K562 (cell line): Measurements from ENCODE around the gene CXXC1. TPM values are rescaled to one million over a fixed set of nuclear protein-coding genes. Genes with fewer than 3 reads are reported as not detected.

Source experiments
- ATF7 ChIP-seq: fragments of 450-650 bp; IDR thresholded peaks from 2 replicates; pipeline ENCODE4 v1.7.1; 2014; ENCODE audit warnings: mild to moderate bottlenecking, moderate library complexity
- BRF1 ChIP-seq: IDR thresholded peaks from 3 replicates; pipeline ENCODE4 v1.6.1; 2011; ENCODE audit warnings: borderline replicate concordance, mild to moderate bottlenecking; ENCODE audit not compliant: insufficient read length; ENCODE audit errors: extremely low read depth
- CEBPB ChIP-seq: fragments of 450-650 bp; IDR thresholded peaks from 2 replicates; pipeline ENCODE4 v1.6.1; 2016; ENCODE audit warnings: missing genetic modification characterization, missing compliant biosample characterization
- CSDE1 ChIP-seq, 2 experiments: fragments of 450-650 bp; IDR thresholded peaks; 2 replicates each; pipeline ENCODE4 v1.6.1; 2016; ENCODE audit warnings: mild to moderate bottlenecking in 1 of 2
- EP300 ChIP-seq: IDR thresholded peaks from 2 replicates; pipeline ENCODE4 v1.6.1; 2012; ENCODE audit warnings: low read length, improper control_type of control experiment
- HLTF ChIP-seq: fragments of 450-650 bp; IDR thresholded peaks from 2 replicates; pipeline ENCODE4 v1.6.1; 2016
- LCOR ChIP-seq: sonication (generic); formaldehyde crosslinking; IDR thresholded peaks from 2 replicates; pipeline ENCODE4 v1.8.0; 2022; ENCODE audit warnings: mild to moderate bottlenecking, missing genetic modification reagents
- MAZ ChIP-seq, 2 experiments: fragments of 450-650 bp in 1 of 2; sonication (generic) in 1 of 2; formaldehyde crosslinking; IDR thresholded peaks in 1 of 2; conservative IDR thresholded peaks in 1 of 2; 2 replicates each; pipeline versions ENCODE4 v1.4.0 to v1.5.0; 2020; ENCODE audit warnings: mild to moderate bottlenecking in 1 of 2, missing genetic modification reagents in 1 of 2
- MYBL2 ChIP-seq, 2 experiments: fragments of 450-650 bp in 1 of 2; sonication (generic) in 1 of 2; formaldehyde crosslinking in 1 of 2; IDR thresholded peaks; 2 replicates each; pipeline versions ENCODE4 v1.6.1 to v1.8.1; 2017 to 2022; ENCODE audit warnings: borderline replicate concordance in 1 of 2, inconsistent platforms in 1 of 2, low read depth in 1 of 2, mild to moderate bottlenecking in 1 of 2, missing genetic modification reagents in 1 of 2, moderate library complexity in 1 of 2
- NUFIP1 ChIP-seq: fragments of 450-650 bp; IDR thresholded peaks from 2 replicates; pipeline ENCODE4 v1.6.1; 2018; ENCODE audit not compliant: partially characterized antibody
- STAT5A ChIP-seq: IDR thresholded peaks from 2 replicates; pipeline ENCODE4 v1.6.1; 2012; ENCODE audit warnings: low read length, inconsistent platforms, borderline replicate concordance
- SUPT5H ChIP-seq: fragments of 450-650 bp; IDR thresholded peaks from 2 replicates; pipeline ENCODE4 v1.6.1; 2016
- TAF9B ChIP-seq: fragments of 450-650 bp; IDR thresholded peaks from 2 replicates; pipeline ENCODE4 v1.6.1; 2018; ENCODE audit warnings: mild to moderate bottlenecking; ENCODE audit not compliant: partially characterized antibody
- TARDBP ChIP-seq: fragments of 450-650 bp; IDR thresholded peaks from 2 replicates; pipeline ENCODE4 v1.6.1; 2016
- TRIM24 ChIP-seq, 2 experiments: fragments of 450-650 bp; IDR thresholded peaks; 2 replicates each; pipeline ENCODE4 v1.6.1; 2016
- ZNF184 ChIP-seq: sonication (generic); formaldehyde crosslinking; IDR thresholded peaks from 2 replicates; pipeline ENCODE4 v1.5.0; 2020; ENCODE audit warnings: missing genetic modification reagents
- ZNF224 ChIP-seq: sonication (generic); formaldehyde crosslinking; IDR thresholded peaks from 2 replicates; pipeline ENCODE4 v1.8.0; 2022; ENCODE audit warnings: mild to moderate bottlenecking, missing genetic modification reagents
- ZNF444 ChIP-seq: fragments of 250-450 bp; sonication (Bioruptor Pico); IDR thresholded peaks from 2 replicates; pipeline ENCODE4 v1.4.0; 2020; ENCODE audit warnings: mild to moderate bottlenecking, moderate library complexity
- polyA plus RNA-seq, 8 experiments: library from polyadenylated mRNA; depleted of rRNA in 4 of 8; stranded (reverse) in 5 of 8; unstranded in 3 of 8; fragments of >200 nt; fragmentation: Nextera tagmentation in 2 of 8; fragmentation: Illumina TruSeq in 1 of 8; extraction: Ambion mirVana in 2 of 8; extraction: Trizol in 1 of 8; gene quantifications; 2 replicates each; pipeline versions ENCODE4 v1.2.1 to v1.2.3, GENCODE V29; 2011 to 2014; ENCODE audit warnings: inconsistent platforms in 1 of 8, missing spikeins in 1 of 8
- total RNA-seq, 7 experiments: library from RNA; depleted of rRNA in 6 of 7; stranded (reverse); fragments of >200 nt in 6 of 7; fragmentation: Illumina TruSeq in 2 of 7; extraction: Trizol in 2 of 7; gene quantifications; 2 replicates each; pipeline versions ENCODE4 v1.2.1 to v1.2.3, GENCODE V29; 2011 to 2021; ENCODE audit warnings: low replicate concordance in 1 of 7
- TF ChIP-seq, protein P1 (sequence below): sonication (generic); formaldehyde crosslinking; IDR thresholded peaks from 2 replicates; pipeline ENCODE4 v1.8.1; 2023; ENCODE audit warnings: mild to moderate bottlenecking, missing genetic modification reagents
- TF ChIP-seq, protein P2 (sequence below), 2 experiments: IDR thresholded peaks; 2 replicates each; pipeline ENCODE4 v1.6.1; 2011; ENCODE audit warnings: borderline replicate concordance in 1 of 2, control low read depth in 1 of 2, low read depth in 1 of 2, low read length in 1 of 2, mild to moderate bottlenecking in 1 of 2, mixed read lengths in 1 of 2, moderate library complexity in 1 of 2; ENCODE audit not compliant: insufficient read depth in 1 of 2, insufficient read length in 1 of 2, poor library complexity in 1 of 2, severe bottlenecking in 1 of 2; ENCODE audit errors: extremely low read depth in 1 of 2
- TF ChIP-seq, protein P3 (sequence below): fragments of 250-450 bp; sonication (Bioruptor Pico); IDR thresholded peaks from 2 replicates; pipeline ENCODE4 v1.9.0; 2021; ENCODE audit warnings: mild to moderate bottlenecking
- TF ChIP-seq, protein P4 (sequence below): sonication (generic); formaldehyde crosslinking; IDR thresholded peaks from 2 replicates; pipeline ENCODE4 v1.8.0; 2022; ENCODE audit warnings: mild to moderate bottlenecking, missing genetic modification reagents, borderline replicate concordance

Gene CXXC1
- total and polyA plus RNA-seq, 9 of the 15 experiments (the other 6 are each of a cell fraction or from before 2014, with no cell fraction given), result 3.4 to 81.0 (median 34.1) TPM

DNA sequence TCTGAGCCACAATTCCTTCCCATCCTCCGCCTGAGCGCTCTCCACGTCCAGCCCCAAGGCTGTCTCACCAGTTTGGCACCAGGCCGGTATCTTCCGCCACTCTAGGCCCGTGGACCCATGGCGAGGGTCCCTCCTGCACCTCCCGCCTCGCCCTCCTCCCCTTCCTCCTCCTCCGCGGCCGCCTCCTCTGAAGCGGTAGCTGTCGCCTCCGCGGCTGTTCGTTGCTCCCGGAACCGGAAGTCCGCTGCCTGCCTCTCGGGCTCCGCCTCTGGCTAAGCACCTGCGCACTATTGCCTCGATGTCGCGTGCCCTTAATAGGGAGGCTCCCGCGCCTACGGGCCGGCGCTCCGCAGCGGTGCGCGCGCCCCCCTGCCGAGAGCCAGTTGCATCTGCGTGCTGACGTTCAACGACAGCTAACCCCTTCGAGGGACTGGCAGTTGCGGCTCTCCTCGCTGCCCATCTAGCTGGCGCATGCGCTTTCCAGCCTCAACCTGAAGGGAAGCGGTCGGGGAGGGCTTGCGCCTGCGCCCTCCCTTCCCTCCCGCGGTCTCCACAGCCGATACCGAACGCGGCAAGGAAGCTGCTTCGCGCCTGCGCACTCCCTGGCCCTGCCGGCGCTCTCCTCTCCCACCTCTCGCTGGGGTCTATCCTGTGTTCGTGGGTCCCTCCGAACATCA, 6.1 kb downstream of the CXXC1 start, which contains the start of gene MBD1 (continued):
- TF ChIP-seq, protein P1, sequence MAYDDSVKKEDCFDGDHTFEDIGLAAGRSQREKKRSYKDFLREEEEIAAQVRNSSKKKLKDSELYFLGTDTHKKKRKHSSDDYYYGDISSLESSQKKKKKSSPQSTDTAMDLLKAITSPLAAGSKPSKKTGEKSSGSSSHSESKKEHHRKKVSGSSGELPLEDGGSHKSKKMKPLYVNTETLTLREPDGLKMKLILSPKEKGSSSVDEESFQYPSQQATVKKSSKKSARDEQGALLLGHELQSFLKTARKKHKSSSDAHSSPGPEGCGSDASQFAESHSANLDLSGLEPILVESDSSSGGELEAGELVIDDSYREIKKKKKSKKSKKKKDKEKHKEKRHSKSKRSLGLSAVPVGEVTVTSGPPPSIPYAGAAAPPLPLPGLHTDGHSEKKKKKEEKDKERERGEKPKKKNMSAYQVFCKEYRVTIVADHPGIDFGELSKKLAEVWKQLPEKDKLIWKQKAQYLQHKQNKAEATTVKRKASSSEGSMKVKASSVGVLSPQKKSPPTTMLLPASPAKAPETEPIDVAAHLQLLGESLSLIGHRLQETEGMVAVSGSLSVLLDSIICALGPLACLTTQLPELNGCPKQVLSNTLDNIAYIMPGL, result peak; percentile 76; the same call in 1 of the 2 replicates
- TF ChIP-seq TARDBP, result no peak
- TF ChIP-seq TAF9B, result peak; percentile 80
- TF ChIP-seq EP300, result peak; percentile 20; the same call in 1 of the 2 replicates
- TF ChIP-seq MYBL2 (IDR thresholded peaks at IDR 0.05; ENCODE audit: low read depth), result no peak
- TF ChIP-seq MYBL2 (CRISPR knock-in tag; IDR thresholded peaks at IDR 0.05; ENCODE audit: borderline replicate concordance), result no peak
- TF ChIP-seq ZNF184 (CRISPR knock-in tag), result no peak
- TF ChIP-seq ZNF224 (CRISPR knock-in tag), result no peak
- TF ChIP-seq, protein P2, sequence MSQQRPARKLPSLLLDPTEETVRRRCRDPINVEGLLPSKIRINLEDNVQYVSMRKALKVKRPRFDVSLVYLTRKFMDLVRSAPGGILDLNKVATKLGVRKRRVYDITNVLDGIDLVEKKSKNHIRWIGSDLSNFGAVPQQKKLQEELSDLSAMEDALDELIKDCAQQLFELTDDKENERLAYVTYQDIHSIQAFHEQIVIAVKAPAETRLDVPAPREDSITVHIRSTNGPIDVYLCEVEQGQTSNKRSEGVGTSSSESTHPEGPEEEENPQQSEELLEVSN (IDR thresholded peaks at IDR 0.05; ENCODE audit: borderline replicate concordance in 1 of 2, extremely low read depth in 1 of 2, insufficient read depth in 1 of 2, insufficient read length in 1 of 2, low read depth in 1 of 2, low read length in 1 of 2, poor library complexity in 1 of 2, severe bottlenecking in 1 of 2), result peak; percentile 81 to 88
- no peak for TF ChIP-seq STAT5A
- TF ChIP-seq SUPT5H, result peak; percentile 94
- no peak for TF ChIP-seq ZNF444
- no peak for TF ChIP-seq CEBPB (tag)
- TF ChIP-seq BRF1, result no peak
- no peak for TF ChIP-seq HLTF
- TF ChIP-seq LCOR (CRISPR knock-in tag), result peak; percentile 59; the same call in 1 of the 2 replicates
- no peak for TF ChIP-seq NUFIP1
- TF ChIP-seq TRIM24 (IDR thresholded peaks at IDR 0.05), result 0 out of 4 replicates have a peak, but pooled peaks of 1 of the 2 experiments have one; percentile 12
- peak; percentile 66 for TF ChIP-seq ATF7
- TF ChIP-seq, protein P3, sequence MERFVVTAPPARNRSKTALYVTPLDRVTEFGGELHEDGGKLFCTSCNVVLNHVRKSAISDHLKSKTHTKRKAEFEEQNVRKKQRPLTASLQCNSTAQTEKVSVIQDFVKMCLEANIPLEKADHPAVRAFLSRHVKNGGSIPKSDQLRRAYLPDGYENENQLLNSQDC (CRISPR knock-in tag), result no peak
- TF ChIP-seq, protein P4, sequence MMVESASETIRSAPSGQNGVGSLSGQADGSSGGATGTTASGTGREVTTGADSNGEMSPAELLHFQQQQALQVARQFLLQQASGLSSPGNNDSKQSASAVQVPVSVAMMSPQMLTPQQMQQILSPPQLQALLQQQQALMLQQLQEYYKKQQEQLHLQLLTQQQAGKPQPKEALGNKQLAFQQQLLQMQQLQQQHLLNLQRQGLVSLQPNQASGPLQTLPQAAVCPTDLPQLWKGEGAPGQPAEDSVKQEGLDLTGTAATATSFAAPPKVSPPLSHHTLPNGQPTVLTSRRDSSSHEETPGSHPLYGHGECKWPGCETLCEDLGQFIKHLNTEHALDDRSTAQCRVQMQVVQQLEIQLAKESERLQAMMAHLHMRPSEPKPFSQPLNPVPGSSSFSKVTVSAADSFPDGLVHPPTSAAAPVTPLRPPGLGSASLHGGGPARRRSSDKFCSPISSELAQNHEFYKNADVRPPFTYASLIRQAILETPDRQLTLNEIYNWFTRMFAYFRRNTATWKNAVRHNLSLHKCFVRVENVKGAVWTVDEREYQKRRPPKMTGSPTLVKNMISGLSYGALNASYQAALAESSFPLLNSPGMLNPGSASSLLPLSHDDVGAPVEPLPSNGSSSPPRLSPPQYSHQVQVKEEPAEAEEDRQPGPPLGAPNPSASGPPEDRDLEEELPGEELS (CRISPR knock-in tag), result no peak
- TF ChIP-seq CSDE1 (IDR thresholded peaks at IDR 0.05), result no peak
- peak in 1 of 2 experiments; percentile 39; a peak in 1 of 4 replicates for TF ChIP-seq MAZ (CRISPR knock-in tag; conservative IDR thresholded peaks at IDR 0.05 in 1 of 2, IDR thresholded peaks at IDR 0.05 in 1 of 2)
